ENCODE measurements around the gene MYO5B.

The MYO5B gene

DNA sequence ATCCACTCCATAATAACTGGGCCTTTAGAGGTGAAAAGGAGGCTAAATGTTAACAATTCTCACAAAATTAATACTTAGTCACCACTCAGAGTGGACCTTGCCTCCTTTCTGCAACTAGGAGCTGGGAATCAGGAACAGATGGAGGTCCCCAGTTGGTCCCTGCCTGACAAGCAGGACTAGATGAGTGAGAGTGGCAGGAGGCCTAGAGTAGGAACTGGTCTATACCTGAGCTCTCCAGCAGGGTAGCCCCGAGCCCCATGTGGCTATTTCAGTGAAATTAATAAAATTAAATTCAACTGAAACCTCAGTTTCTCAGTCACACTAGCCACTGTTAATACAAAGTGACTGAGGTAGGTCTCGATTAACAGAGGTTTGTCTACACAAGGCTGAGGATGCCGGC, 150.5 kb downstream of the MYO5B start:
- Histone ChIP-seq H3K27ac (ENCODE audit: low read depth, low read length) (no peak overlapping the region), H3F3A (ENCODE audit: insufficient read depth) (no peaks in the 10 kb centered on the region), H3K27me3 (ENCODE audit: low read length) (no peaks in the 10 kb centered on the region), H4K20me1 (ENCODE audit: low read depth, low read length) (no peaks in the 10 kb centered on the region), H3K9ac (ENCODE audit: low read length) (no peak overlapping the region), H3K9me2 (replicated peaks; ENCODE audit: insufficient read depth, low read length) (no peaks in the 10 kb centered on the region), H3K4me3 (ENCODE audit: insufficient read depth, low read length, poor library complexity, severe bottlenecking) (no peak overlapping the region), H3K9me3 (ENCODE audit: insufficient read depth, low read length) (no peaks in the 10 kb centered on the region), H3K79me2 (ENCODE audit: insufficient read depth, low read length) (no peaks in the 10 kb centered on the region), H2AFZ (ENCODE audit: low read depth, low read length, severe bottlenecking) (no peak overlapping the region), H3K4me2 (ENCODE audit: low read depth, low read length, poor library complexity, severe bottlenecking) (no peak overlapping the region), H3K36me3 (ENCODE audit: low read length) (no peaks in the 10 kb centered on the region)
- TF ChIP-seq EZH2phosphoT487 (conservative IDR thresholded peaks at IDR 0.05; ENCODE audit: low read length): no peak
- TF ChIP-seq, protein P1, sequence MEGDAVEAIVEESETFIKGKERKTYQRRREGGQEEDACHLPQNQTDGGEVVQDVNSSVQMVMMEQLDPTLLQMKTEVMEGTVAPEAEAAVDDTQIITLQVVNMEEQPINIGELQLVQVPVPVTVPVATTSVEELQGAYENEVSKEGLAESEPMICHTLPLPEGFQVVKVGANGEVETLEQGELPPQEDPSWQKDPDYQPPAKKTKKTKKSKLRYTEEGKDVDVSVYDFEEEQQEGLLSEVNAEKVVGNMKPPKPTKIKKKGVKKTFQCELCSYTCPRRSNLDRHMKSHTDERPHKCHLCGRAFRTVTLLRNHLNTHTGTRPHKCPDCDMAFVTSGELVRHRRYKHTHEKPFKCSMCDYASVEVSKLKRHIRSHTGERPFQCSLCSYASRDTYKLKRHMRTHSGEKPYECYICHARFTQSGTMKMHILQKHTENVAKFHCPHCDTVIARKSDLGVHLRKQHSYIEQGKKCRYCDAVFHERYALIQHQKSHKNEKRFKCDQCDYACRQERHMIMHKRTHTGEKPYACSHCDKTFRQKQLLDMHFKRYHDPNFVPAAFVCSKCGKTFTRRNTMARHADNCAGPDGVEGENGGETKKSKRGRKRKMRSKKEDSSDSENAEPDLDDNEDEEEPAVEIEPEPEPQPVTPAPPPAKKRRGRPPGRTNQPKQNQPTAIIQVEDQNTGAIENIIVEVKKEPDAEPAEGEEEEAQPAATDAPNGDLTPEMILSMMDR (IDR thresholded peaks at IDR 0.05; ENCODE audit: insufficient read depth, low read length, poor library complexity, severe bottlenecking): no peak

DNA sequence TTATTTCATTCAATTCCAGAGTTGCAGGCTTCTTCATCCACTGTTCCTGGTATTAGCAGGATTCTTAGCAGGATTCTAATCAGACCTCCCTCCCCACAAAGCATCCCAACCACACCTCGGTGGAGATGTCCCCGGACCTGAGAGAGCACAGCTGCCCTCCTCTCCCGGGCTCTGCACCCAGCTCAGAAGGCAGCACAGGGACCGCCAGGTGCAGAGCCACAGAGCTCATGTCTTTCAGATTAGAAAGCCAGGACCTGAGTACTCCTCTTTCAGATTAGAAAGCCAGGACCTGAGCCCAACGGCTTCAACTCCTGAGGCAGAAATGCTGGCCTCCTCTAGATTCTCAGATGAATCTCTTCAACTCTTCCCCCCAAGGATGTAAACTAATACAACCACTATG, 152.3 kb downstream of the MYO5B start:
- Histone ChIP-seq H3K9me2 (replicated peaks; ENCODE audit: insufficient read depth, low read length) (no peaks in the 10 kb centered on the region), H3K27ac (ENCODE audit: low read depth, low read length) (no peak overlapping the region), H2AFZ (ENCODE audit: low read depth, low read length, severe bottlenecking) (no peak overlapping the region), H3K27me3 (ENCODE audit: low read length) (no peaks in the 10 kb centered on the region), H3K79me2 (ENCODE audit: insufficient read depth, low read length) (no peaks in the 10 kb centered on the region), H3F3A (ENCODE audit: insufficient read depth) (no peaks in the 10 kb centered on the region), H3K36me3 (ENCODE audit: low read length) (no peaks in the 10 kb centered on the region), H3K4me2 (ENCODE audit: low read depth, low read length, poor library complexity, severe bottlenecking) (no peak overlapping the region), H3K9me3 (ENCODE audit: insufficient read depth, low read length) (no peaks in the 10 kb centered on the region), H3K4me3 (ENCODE audit: insufficient read depth, low read length, poor library complexity, severe bottlenecking) (no peak overlapping the region), H4K20me1 (ENCODE audit: low read depth, low read length) (no peaks in the 10 kb centered on the region), H3K9ac (ENCODE audit: low read length) (no peak overlapping the region)
- TF ChIP-seq, protein P1 (IDR thresholded peaks at IDR 0.05; ENCODE audit: insufficient read depth, low read length, poor library complexity, severe bottlenecking): no peak
- no peak for TF ChIP-seq EZH2phosphoT487 (conservative IDR thresholded peaks at IDR 0.05; ENCODE audit: low read length)

DNA sequence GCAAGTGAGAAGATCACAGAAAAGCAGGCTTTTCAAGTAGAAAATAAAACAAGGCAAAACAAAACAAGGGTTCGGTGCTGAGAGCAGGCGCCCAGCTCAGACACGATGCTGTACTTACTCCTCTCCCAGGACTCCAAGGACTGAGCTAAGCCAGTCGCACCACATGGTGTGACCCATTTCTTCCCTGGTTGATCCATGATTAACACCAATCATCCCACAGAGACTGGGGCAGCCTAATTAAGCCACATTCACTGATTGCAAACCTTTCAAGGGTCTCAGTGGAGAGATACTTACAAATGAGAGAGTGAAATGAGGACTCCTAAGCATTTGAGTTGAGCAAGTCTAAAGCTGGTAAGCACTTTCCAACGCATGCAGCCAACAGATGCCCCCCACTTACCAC, 155.2 kb downstream of the MYO5B start:
- Histone ChIP-seq H3K4me2 (ENCODE audit: low read depth, low read length, poor library complexity, severe bottlenecking) (no peak overlapping the region), H3K9me2 (replicated peaks; ENCODE audit: insufficient read depth, low read length) (no peaks in the 10 kb centered on the region), H3K36me3 (ENCODE audit: low read length) (no peaks in the 10 kb centered on the region), H3F3A (ENCODE audit: insufficient read depth) (no peaks in the 10 kb centered on the region), H3K9ac (ENCODE audit: low read length) (no peak overlapping the region), H3K4me3 (ENCODE audit: insufficient read depth, low read length, poor library complexity, severe bottlenecking) (no peak overlapping the region), H4K20me1 (ENCODE audit: low read depth, low read length) (no peaks in the 10 kb centered on the region), H2AFZ (ENCODE audit: low read depth, low read length, severe bottlenecking) (no peak overlapping the region), H3K9me3 (ENCODE audit: insufficient read depth, low read length) (no peaks in the 10 kb centered on the region), H3K79me2 (ENCODE audit: insufficient read depth, low read length) (no peaks in the 10 kb centered on the region), H3K27me3 (ENCODE audit: low read length) (no peaks in the 10 kb centered on the region), H3K27ac (ENCODE audit: low read depth, low read length) (no peak overlapping the region)
- TF ChIP-seq, protein P1 (IDR thresholded peaks at IDR 0.05; ENCODE audit: insufficient read depth, low read length, poor library complexity, severe bottlenecking): no peak
- no peak for TF ChIP-seq EZH2phosphoT487 (conservative IDR thresholded peaks at IDR 0.05; ENCODE audit: low read length)
